Effector memory CD4-positive, alpha-beta T cell (primary cell): ENCODE measurements around the gene NPFFR1.

Experiments
- DNase-seq, 3 donors: peaks; one replicate each; pipeline ENCODE4 v3.0.0-alpha.2; 2020
- H3K27ac ChIP-seq: 2 replicates; pipeline ENCODE4 v1.7.0; 2013; ENCODE audit warnings: mild to moderate bottlenecking, low read length, moderate library complexity; ENCODE audit not compliant: insufficient read depth, poor library complexity, severe bottlenecking
- H3K27me3 ChIP-seq: replicated peaks from 2 replicates; pipeline ENCODE4 v1.7.0; 2013; ENCODE audit warnings: mild to moderate bottlenecking, low read length; ENCODE audit not compliant: insufficient read depth, control insufficient read depth, poor library complexity, severe bottlenecking
- H3K36me3 ChIP-seq: 2 replicates; pipeline ENCODE4 v1.7.0; 2013; ENCODE audit warnings: mild to moderate bottlenecking, low read length, moderate library complexity; ENCODE audit not compliant: control insufficient read depth, insufficient read depth
- H3K4me1 ChIP-seq: 2 replicates; pipeline ENCODE4 v1.7.0; 2013; ENCODE audit warnings: low read length, mild to moderate bottlenecking; ENCODE audit not compliant: control insufficient read depth, insufficient read depth, poor library complexity, severe bottlenecking
- H3K4me3 ChIP-seq: 2 replicates; pipeline ENCODE4 v1.7.0; 2013; ENCODE audit warnings: low read length, low read depth, mild to moderate bottlenecking; ENCODE audit not compliant: insufficient read depth, poor library complexity, severe bottlenecking
- H3K9me3 ChIP-seq: 2 replicates; pipeline ENCODE4 v1.7.0; 2013; ENCODE audit warnings: mild to moderate bottlenecking, low read length, moderate library complexity; ENCODE audit not compliant: control insufficient read depth

Gene NPFFR1

GRCh38 chr10:70201105-70201504 is 82.7 kb downstream of the NPFFR1 start:
- H3K36me3 ChIP-seq, result peaks cover 18% of the 10 kb centered on the region
- no peaks in the 10 kb centered on the region for H3K9me3 ChIP-seq
- DNase-seq, result no peak
- H3K27ac ChIP-seq, result no peak overlapping the region
- no peak overlapping the region for H3K4me3 ChIP-seq
- H3K4me1 ChIP-seq, result no peaks in the 10 kb centered on the region
- no peaks in the 10 kb centered on the region for H3K27me3 ChIP-seq

DNA sequence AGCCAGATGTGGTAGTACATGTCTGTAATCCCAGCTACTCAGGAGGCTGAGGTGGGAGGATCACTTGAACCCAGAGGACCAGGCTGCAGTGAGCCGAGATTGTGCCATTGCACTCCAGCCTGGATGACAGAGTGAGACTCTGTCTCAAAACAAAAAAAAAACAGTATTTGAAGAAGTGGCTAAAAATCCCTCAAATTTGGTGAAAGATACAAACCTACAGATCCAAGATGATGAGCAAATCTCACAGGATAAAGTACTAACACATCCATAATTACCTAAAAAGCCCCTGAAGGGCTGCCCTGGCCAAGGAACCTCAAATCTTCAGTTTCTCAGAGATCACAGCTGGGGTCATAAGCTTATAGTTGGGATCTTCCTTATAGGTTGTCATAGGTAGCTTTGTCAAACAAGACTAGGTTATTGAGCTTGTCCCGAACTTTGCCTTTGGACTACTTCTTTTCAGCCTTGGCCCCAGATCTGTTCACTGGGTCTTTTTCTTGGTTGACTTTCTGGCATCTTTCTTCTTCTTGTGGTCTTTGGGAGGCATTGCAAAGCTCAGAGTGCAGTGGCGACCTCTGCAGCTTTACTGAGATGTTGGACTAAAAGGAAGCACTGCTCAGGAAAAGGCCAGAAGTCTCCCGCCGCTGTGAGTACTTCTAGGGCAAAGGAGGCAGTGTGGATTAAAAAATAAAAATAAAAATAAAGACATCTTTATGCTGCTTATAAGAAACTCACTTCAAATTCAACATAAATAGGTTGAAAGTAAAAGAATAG is 84.9 kb downstream of the NPFFR1 start:
- H3K4me3 ChIP-seq, result no peak overlapping the region
- H3K36me3 ChIP-seq, result peaks cover 9% of the 10 kb centered on the region
- H3K27ac ChIP-seq, result no peak overlapping the region
- DNase-seq, result no peak
- H3K27me3 ChIP-seq, result no peaks in the 10 kb centered on the region
- H3K9me3 ChIP-seq, result no peaks in the 10 kb centered on the region
- H3K4me1 ChIP-seq, result no peaks in the 10 kb centered on the region
